ENCODE measurements around the gene OSBP2. TPM values are rescaled to one million over a fixed set of nuclear protein-coding genes. Genes with fewer than 3 reads are reported as not detected.

Gene OSBP2
- total RNA-seq, 1 donor from 2014 or later, result 12.0 TPM

DNA sequence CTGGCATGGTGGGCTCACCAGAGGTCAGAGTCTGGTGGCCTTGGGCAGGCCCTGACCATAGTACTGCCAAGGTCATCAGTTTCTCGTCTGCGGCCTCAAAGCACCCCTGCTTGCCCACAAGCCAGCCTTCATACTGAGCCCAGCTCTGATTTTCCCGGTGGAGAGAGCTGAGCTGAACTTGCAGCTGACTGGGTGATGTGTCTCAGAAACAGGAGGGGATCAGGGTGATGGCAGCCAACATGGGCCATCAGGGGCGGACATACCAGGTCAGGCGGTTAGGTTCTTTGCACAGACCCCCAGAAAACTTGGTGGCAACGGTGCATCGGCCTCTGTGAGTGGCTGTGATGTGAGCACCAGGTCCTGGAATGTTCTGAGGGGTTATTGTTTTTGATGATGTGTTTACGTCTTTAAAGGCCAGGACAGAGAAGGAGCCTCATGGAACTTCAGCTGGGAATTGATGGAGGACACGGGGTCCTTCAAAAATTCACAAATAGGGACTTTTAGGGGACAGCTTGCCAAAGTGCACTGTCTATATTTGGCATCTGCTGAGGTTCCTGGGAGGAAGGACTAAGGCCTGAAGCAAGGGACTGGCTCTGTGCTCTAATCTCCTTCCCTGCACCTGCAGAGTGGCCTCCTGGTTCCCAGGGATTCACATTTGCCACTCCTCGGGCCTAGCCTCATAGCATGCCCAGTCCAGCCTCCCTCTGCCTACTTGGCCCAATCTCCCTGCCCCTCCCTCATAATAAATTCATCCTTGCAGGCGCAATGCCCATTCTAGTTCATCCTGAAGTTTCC is 131.2 kb downstream of the OSBP2 start:
- ATAC-seq (no peak), DNase-seq (ENCODE audit: low spot score) (no peak)
- intact Hi-C loops (cut with DNase I), result no loop called here

DNA sequence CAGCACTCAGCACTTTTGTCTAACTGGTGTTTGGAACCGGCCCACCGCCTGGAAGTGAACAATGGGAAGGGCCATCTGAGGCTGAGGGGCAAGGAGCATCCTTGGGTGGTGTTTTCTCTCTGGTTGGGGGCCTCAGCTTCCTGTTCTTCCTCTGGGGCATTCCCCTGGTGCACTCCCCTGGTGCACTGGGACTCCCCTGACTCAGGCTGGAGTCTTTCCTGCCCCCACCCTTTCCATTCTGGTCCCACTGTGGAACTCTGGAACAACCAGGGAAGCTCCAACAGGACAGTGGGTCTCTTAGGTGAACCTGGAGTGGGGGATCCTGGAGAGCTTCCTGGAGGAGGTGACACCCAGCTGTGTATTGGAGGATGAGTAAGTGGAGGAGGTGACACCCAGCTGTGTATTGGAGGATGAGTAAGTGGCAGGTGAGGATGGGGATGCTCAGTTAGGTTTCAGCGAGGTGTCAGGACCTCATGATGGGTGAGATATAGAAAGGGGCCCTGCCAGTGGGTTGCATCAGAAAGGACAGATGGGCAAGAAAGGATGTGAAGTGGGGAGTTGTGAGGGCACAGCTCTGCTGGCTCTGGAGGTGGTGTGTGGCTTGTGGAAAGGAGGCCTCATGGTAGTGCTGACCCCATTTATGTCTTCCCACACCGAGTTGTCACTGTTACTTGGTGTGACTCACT is 132.1 kb downstream of the OSBP2 start:
- ATAC-seq (no peak), DNase-seq (ENCODE audit: low spot score) (no peak)
- intact Hi-C loops (cut with DNase I), result no loop called here

DNA sequence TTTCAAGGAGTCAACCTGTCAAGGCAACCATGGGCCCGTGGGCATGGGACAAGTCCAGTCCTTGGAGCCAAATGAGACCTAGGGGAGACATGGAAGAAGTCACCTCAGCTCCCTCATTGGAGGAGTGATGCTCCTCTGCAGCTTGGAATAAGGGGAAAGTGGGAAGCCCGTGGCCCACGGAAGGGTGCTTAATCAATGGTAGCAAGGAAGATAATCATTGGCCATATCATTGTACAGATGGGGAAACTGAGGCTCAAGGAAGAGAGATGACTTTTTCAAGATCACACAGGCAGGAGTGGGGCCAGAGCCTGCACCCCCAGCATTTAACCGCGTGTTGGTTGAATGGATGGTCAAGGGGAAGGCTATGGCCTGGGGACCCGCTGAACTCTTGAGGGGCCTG is 133.0 kb downstream of the OSBP2 start:
- ATAC-seq (no peak), DNase-seq (ENCODE audit: low spot score) (no peak)
- intact Hi-C loops (cut with DNase I), result no loop called here

DNA sequence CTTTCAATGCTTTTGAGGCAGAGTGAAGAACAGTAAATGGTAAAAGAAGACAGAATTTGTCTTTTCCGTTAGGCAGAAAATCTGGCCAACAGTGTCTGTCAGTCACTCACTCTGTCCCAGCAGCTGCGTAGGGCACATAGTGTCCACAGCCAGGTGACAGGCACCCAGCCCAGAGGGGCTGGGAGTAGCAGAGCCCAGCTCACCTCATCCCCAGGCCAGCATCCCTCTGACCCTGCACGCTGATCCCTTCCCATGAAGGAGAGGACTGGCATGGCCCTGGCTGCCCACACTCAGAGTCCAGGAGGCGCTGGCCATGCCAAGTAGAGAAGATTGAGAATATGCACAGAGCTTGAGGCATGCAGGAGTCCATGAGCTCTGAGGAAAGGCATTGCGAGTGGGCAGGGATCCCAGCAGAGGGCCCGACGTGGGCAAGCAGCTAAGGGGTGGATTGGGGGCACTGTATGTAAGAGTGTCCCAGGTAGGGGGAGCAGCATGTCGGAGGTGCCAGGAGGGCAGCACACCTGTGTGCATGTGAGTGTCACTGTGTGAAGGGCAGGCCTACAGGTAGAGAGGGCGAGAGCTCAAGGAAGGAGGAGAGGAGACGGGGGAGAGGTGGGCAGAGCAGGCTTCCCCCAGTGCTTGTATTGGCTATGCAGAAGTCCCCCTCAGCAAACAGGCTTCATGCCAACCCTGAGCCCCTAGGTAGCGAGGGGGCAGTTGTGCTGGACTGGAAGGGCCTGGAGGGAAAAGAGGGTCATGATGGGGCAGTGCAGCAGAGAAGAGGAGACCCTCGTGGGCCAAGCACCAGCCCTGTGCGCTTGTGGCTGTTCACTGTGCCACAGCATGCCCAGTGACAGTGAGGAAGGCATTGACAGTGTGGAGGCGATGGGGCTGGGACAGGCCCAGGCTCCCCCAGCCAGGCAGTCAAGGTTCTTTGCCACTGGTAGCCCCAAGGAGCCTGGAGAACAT is 133.8 kb downstream of the OSBP2 start:
- no peak for DNase-seq (ENCODE audit: low spot score)
- intact Hi-C loops (cut with DNase I), result no loop called here
- ATAC-seq, result no peak

DNA sequence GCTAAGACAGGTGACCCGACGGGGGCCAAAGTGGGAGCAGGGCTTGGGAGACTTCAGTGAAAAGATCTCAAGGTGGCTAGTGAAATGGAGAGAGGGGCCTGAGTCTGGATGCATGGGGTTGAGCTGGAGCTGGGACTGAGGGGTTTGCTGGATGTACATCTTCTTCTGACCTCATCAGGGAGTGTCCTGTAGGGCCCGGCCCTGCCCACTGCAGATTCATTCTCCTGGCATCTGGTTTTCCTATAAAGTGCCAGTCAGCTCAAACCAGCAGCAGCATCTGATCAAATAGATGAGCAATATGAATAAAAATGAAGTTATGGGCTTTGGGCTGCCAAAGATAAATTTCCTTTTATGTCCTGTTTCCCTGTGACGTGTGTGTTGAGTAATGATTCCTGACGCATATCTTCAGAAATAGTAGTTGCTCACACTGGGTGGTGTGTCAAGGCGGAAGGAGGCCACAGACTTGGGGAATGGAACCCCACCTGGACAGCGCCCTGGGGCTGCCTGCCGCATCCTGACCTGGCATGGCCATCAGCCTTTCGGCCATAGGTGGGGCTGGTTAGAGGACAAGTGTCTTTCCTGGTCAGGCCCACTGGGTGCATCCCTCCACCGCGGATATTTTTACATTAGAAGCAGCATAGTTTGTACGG is 135.4 kb downstream of the OSBP2 start:
- DNase-seq (ENCODE audit: low spot score) (no peak), ATAC-seq (no peak)
- intact Hi-C loops (cut with DNase I), result loop anchor here (5.0 kb wide), 1 partner anchor 958 kb away; no protein-coding TSS in a partner anchor

DNA sequence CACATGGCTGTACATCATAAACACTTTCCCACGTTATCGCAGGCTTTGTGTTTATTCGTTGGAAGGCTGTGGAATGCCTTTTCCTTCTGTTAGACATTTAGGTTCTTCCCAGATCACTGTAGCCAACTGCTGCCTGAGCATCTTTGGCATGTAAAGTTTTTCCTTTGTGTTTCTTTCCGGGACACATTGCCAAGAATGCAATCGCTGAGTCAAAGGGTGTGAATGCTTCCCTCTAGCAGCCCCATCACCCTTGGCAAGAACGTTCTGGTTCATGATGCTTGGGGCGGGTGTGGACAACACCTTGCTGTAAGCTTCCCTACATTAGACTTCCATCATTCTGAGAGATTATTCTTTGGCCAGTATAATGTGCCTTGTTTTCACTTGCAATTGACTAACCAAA is 136.2 kb downstream of the OSBP2 start:
- ATAC-seq (no peak), DNase-seq (ENCODE audit: low spot score) (no peak)
- intact Hi-C loops (cut with DNase I), result loop anchor here (5.0 kb wide), 1 partner anchor 959 kb away; no protein-coding TSS in a partner anchor

DNA sequence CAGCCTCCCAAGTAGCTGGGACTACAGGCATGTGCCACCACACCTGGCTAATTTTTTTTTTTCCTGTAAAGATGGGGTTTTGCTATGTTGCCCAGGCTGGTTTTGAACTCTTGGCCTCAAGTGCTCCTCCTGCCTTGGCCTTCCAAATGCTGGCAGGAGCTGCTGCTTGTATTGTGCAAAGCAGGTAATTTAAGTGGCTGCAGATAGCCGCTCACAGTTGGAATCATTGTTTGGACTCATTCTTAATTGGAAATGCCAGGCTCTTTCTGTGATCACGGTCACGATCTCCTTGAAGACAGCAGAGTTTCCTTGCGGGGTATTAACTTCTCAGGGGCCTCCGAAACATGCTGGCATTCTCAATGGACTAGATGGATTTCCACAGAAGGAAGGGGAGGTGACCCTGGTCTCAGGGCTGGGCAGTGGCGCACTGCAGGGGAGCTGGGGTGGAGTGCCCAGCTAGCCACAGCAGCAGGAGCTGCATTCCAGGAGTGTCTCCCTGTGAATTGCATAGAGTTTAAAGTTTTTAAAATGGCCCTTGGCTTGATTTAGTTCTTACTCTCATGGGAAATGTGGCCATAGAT is 137.8 kb downstream of the OSBP2 start:
- DNase-seq (ENCODE audit: low spot score) (no peak), ATAC-seq (no peak)
- intact Hi-C loops (cut with DNase I), result loop anchor here (5.0 kb wide), 1 partner anchor 960 kb away; no protein-coding TSS in a partner anchor

DNA sequence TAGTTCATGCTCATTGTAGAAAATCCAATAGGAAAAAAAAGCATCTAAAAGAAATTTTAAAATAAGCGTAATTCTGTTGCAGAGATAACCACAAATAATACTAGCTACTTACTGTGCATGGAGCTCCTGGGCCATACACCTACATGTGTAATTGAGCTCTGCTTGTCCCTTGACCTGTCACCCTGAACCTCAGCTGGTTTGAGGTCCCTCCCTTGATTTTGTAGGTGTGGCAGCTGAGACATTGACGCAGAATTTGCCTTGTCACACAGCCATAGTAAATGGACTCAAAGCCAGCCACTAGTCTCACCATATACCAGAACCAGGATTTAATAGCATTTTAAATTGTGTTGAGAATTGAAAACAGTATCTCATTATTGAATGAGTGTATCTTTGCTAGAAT is 138.6 kb downstream of the OSBP2 start:
- DNase-seq (ENCODE audit: low spot score), result no peak
- no peak for ATAC-seq
- intact Hi-C loops (cut with DNase I), result loop anchor here (5.0 kb wide), 1 partner anchor 961 kb away; no protein-coding TSS in a partner anchor

DNA sequence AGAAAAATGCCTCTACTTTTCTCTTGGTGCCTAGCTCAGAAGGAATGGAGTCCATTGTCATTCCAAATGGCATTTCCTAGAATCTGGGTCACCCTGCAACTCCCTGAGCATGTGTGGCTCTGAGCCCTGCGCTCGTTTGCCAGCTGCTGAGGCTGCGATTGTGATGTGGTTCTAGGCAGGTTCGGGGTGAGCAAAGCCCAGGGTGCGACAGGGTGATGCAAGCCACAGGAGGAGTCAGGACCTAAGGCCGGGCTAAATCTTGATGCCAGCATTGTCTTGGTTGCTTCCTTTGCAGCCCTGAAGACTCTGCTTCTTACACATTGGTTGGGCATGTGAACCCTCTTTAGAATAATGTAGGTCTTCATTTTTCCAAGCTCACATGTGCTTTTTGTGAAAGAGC is 142.9 kb downstream of the OSBP2 start:
- no peak for ATAC-seq
- intact Hi-C loops (cut with DNase I), result no loop called here
- DNase-seq (ENCODE audit: low spot score), result no peak

DNA sequence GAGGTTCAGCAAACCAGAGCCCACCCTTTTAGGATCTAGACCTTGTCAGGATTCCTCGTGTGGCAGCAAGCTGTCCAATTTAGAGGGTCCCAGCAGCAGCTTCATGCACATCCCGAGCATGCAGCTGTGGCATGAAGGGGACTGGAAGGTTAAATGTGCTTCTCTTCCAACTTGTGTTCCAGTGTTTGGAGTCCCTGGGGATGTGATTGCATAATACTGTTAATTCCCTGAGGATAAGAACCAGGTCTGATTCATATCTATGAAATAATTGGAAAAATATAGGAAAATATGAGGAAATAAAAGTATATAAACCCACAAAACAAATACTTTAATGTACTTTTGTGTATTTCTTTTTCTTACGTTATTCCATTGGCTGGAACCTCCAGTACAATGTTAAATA is 143.4 kb downstream of the OSBP2 start:
- ATAC-seq (no peak), DNase-seq (ENCODE audit: low spot score) (no peak)
- intact Hi-C loops (cut with DNase I), result no loop called here

DNA sequence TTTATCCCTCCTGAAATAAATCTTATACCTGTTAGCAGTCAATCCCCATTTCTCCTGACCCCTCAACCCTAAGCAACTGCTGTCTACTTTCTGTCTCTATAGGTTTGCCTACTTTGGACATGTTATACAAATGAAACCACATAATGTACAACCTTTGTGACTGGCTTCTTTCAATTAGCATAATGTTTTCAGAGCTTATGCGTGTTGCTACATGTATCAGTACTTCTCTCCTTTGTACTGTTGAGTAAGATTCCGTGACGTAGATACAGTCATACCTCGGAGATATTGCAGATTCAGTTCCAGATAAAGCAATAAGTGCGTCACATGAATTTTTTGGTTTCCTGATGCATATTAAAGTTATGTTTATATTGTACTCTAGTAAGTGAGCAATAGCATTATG is 146.6 kb downstream of the OSBP2 start:
- DNase-seq (ENCODE audit: low spot score), result no peak
- ATAC-seq, result no peak
- intact Hi-C loops (cut with DNase I), result no loop called here

DNA sequence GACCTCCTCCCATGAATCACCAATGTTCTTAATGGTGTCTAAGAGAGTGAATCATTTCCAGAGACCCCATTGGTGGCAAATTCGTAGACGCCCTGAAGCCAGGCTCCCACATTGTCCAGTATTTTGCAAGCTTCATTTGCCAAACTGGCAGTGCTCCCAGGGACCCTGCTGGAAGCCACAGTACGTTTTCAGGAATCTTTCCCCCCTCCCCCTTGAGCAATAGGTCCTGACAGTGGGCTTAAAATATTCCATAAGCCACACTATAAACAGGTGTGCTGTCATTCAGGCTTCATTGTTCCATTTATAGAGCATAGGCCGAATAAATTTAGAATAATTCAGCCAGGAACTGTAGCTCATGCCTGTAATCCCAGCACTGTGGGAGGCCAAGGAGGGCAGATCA is 148.6 kb downstream of the OSBP2 start:
- no peak for ATAC-seq
- intact Hi-C loops (cut with DNase I), result no loop called here
- DNase-seq (ENCODE audit: low spot score), result no peak

DNA sequence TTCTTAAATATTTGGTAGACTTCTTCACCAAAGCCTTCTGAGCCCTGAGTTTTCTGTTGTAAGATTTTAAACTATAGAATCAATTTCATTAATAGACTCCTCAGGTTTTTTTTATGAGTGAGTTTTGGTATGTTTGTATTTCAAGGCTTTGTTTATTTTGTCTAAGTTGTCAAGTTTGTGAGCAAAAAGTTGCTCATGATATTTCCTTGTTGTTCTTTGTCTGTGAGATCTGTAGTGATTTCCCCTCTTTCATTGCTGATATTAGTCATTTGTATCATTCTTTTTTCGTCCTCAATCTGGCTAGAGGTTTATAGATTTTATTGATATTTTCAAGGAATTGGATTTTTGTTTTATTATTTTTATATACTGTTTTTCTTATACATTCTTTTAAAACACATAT is 152.9 kb downstream of the OSBP2 start:
- DNase-seq (ENCODE audit: low spot score), result no peak
- ATAC-seq, result no peak
- intact Hi-C loops (cut with DNase I), result no loop called here

DNA sequence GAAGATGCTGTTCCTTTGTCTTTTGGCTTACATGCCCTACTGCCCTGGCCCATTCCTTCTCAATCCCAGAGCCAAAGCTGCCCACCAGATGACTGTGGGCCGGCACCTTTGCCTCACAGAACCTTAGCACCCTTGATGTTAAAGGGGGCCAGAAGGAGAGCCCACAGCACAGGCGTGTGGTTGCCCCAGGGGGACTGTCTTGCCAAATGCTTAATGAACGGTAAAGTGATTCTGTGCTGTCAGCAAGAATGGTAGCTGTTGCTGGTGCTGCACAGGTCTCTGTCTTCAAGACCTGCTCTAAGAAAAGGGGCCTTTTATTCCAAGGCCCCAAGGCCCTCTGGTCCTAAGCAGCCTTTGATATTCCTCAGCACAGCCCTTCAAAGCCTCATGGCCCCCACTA is 160.6 kb downstream of the OSBP2 start:
- no peak for DNase-seq (ENCODE audit: low spot score)

DNA sequence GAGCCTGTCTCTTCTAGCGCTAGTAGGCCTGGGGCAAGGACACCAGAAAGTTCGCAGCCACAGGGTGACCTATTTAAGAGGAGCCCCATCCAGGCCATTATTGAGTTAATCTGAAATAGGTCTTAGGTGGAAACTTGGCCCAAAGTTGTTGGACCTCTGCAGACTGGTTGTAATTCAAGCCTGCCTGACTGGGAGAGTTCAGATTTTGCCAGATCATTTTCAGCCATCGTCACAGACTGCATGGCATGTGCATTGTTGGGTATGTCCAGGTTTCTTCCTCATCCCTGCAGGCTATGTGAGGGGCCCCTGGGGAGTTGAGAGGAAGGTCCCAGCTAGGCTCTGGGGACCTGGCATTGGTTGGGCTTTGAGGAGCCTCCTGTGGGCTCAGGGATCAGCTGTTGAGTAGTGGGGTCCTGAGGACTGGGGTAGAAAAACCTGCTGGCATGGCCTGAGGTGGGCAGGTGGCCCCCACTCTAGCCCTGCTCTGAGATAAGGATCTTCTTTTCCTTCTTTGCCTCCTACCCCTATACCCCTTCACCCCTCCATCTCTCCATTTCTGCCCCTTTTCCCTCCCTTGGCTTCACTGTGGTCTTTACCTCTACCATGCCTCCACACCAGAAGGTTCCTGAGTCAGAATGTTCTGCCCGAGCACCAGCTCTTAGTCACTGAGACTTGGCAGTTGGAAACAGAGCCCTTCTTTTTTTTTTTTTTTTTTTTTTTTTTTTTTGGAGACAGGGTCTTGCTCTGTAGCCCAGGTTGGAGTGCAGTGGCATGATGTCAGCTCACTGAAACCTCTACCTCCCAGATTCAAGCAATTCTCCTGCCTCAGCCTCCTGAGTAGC is 161.2 kb downstream of the OSBP2 start:
- no peak for DNase-seq (ENCODE audit: low spot score)
- ATAC-seq, result no peak
- intact Hi-C loops (cut with DNase I), result no loop called here

More for the DNA sequence above, 160.6 kb downstream of the OSBP2 start:
- intact Hi-C loops (cut with DNase I), result no loop called here
- ATAC-seq, result no peak

DNA sequence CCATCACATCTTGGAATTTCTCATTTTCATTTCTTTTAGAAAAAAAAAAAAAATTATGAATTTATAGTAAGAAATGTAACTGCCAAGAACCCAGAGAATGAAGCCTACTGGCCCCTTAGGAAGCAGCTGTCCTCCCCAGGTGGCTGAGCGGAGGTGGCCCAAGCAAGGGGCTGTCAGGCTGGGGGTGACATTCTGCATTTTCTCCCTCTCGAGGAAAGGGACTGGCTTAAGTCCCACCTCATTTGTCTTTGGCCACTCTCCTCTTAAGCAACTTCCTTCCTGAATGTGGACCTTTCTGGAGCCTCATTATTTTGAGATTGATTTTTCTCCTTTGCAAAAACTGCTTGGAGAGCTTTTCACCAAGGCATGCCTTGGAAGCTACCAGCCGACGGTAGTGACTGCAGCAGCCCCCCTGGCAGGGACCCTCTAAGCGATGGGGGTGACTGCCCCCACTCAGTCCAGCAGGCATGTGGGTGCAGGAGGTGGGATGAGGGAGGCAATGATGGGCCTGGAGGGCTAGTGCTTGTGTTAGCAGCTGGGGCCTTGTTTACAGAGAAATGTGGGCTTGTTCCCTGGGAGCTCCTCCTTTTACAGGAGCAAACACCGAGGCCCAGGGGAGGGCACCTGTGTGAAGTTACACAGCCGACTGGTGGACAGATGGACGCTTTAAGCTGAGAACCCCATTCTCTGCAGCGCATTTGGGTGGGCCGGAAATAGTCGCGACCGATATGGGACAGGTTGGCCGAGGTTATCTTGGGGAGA is 162.2 kb downstream of the OSBP2 start:
- intact Hi-C loops (cut with DNase I), result no loop called here
- no peak for ATAC-seq
- no peak for DNase-seq (ENCODE audit: low spot score)

DNA sequence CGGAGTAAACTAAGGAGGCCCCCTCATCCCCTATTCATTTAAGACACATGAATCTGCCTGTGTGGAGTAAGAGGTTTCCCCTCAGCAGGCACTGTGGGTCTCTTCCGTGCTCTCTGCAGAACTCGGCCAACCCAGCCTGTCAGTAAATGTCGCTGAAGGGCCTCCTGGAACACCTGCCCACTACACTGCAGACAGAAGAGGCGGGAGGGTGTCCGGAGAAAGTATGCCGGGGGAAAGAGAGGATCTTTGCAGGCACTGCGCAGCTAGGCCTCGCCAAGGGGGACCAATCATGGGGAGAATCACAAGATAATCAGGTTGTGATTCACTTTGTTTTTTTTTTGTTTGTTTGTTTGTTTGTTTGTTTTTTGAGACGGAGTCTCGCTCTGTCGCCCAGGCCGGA is 163.1 kb downstream of the OSBP2 start:
- DNase-seq (ENCODE audit: low spot score) (no peak), ATAC-seq (no peak)
- intact Hi-C loops (cut with DNase I), result no loop called here
